H9 (cell line): ENCODE data around the gene PRKAG2. TPM values are rescaled to one million over a fixed set of nuclear protein-coding genes. Genes with fewer than 3 reads are reported as not detected.

ENCODE experiments used
- DNase-seq: peaks from one replicate; pipeline ENCODE4 v3.0.0-alpha.2; 2017
- H2AFZ ChIP-seq: one replicate; pipeline ENCODE4 v1.6.1; 2013; ENCODE audit warnings: mild to moderate bottlenecking, low read length, control low read depth, moderate library complexity
- H2AK5ac ChIP-seq: 2 replicates; pipeline ENCODE4 v1.6.1; 2013; ENCODE audit warnings: low read length, control low read depth, mixed read lengths; ENCODE audit not compliant: insufficient read length
- H2BK120ac ChIP-seq: one replicate; pipeline ENCODE4 v1.6.1; 2013; ENCODE audit warnings: low read depth, mild to moderate bottlenecking, low read length, control low read depth, inconsistent platforms; ENCODE audit not compliant: poor library complexity, severe bottlenecking
- H2BK12ac ChIP-seq: 2 replicates; pipeline ENCODE4 v1.6.1; 2013; ENCODE audit warnings: low read length, control low read depth, mixed read lengths, low read depth; ENCODE audit not compliant: insufficient read length
- H2BK15ac ChIP-seq: 2 replicates; pipeline ENCODE4 v1.6.1; 2013; ENCODE audit warnings: low read depth, low read length, control low read depth
- H2BK20ac ChIP-seq: one replicate; pipeline ENCODE4 v1.6.1; 2013; ENCODE audit warnings: low read depth, mild to moderate bottlenecking, low read length, control low read depth, inconsistent platforms; ENCODE audit not compliant: poor library complexity, severe bottlenecking
- H2BK5ac ChIP-seq: 2 replicates; pipeline ENCODE4 v1.6.1; 2013; ENCODE audit warnings: low read length, control low read depth, mixed read lengths; ENCODE audit not compliant: insufficient read length
- H3K14ac ChIP-seq: 2 replicates; pipeline ENCODE4 v1.6.1; 2013; ENCODE audit warnings: low read length, control low read depth; ENCODE audit not compliant: insufficient read depth
- H3K18ac ChIP-seq: 2 replicates; pipeline ENCODE4 v1.6.1; 2013; ENCODE audit warnings: low read depth, mild to moderate bottlenecking, mixed read lengths, low read length, control low read depth; ENCODE audit not compliant: insufficient read length
- H3K23ac ChIP-seq: 2 replicates; pipeline ENCODE4 v1.6.1; 2013; ENCODE audit warnings: low read length, control low read depth, mixed read lengths, low read depth; ENCODE audit not compliant: insufficient read length
- H3K23me2 ChIP-seq: 2 replicates; pipeline ENCODE4 v1.6.1; 2013; ENCODE audit warnings: low read depth, mild to moderate bottlenecking, mixed read lengths, low read length, control low read depth; ENCODE audit not compliant: insufficient read length, poor library complexity, severe bottlenecking
- H3K27ac ChIP-seq: 2 replicates; pipeline ENCODE4 v1.5.1; 2013; ENCODE audit warnings: low read length, control low read depth, mixed read lengths, low read depth; ENCODE audit not compliant: insufficient read length
- H3K27me3 ChIP-seq: 2 replicates; pipeline ENCODE4 v1.6.1; 2013; ENCODE audit warnings: low read length, control low read depth, inconsistent platforms; ENCODE audit not compliant: insufficient read depth
- H3K4ac ChIP-seq: 2 replicates; pipeline ENCODE4 v1.6.1; 2013; ENCODE audit warnings: low read depth, mild to moderate bottlenecking, control low read depth, inconsistent platforms, low read length, moderate library complexity
- H3K4me1 ChIP-seq: 2 replicates; pipeline ENCODE4 v1.6.1; 2013; ENCODE audit warnings: low read length, control low read depth, inconsistent platforms; ENCODE audit not compliant: insufficient read depth
- H3K4me2 ChIP-seq: 2 replicates; pipeline ENCODE4 v1.6.1; 2013; ENCODE audit warnings: low read length, control low read depth, mixed read lengths; ENCODE audit not compliant: insufficient read length, insufficient read depth
- H3K56ac ChIP-seq: 2 replicates; pipeline ENCODE4 v1.6.1; 2013; ENCODE audit warnings: low read depth, mild to moderate bottlenecking, mixed read lengths, low read length, control low read depth; ENCODE audit not compliant: insufficient read length
- H3K79me1 ChIP-seq: 2 replicates; pipeline ENCODE4 v1.6.1; 2013; ENCODE audit warnings: low read depth, mild to moderate bottlenecking, moderate library complexity, low read length, control low read depth, inconsistent platforms; ENCODE audit not compliant: insufficient read depth, poor library complexity, severe bottlenecking
- H3K79me2 ChIP-seq: 2 replicates; pipeline ENCODE4 v1.6.1; 2013; ENCODE audit warnings: low read length, control low read depth, inconsistent platforms; ENCODE audit not compliant: insufficient read depth
- H3K9ac ChIP-seq: 2 replicates; pipeline ENCODE4 v1.6.1; 2013; ENCODE audit warnings: low read length, control low read depth, mixed read lengths; ENCODE audit not compliant: insufficient read length; ENCODE audit errors: extremely low read depth
- H3K9me3 ChIP-seq: one replicate; pipeline ENCODE4 v1.6.1; 2013; ENCODE audit warnings: low read depth, low read length, inconsistent platforms; ENCODE audit not compliant: control insufficient read depth
- H3T11ph ChIP-seq: one replicate; pipeline ENCODE4 v1.6.1; 2013; ENCODE audit warnings: mild to moderate bottlenecking, low read length, control low read depth, inconsistent platforms
- H4K20me1 ChIP-seq: one replicate; pipeline ENCODE4 v1.6.1; 2013; ENCODE audit not compliant: control insufficient read depth, insufficient read length, insufficient read depth
- H4K5ac ChIP-seq: 2 replicates; pipeline ENCODE4 v1.6.1; 2013; ENCODE audit warnings: low read depth, mild to moderate bottlenecking, mixed read lengths, low read length, control low read depth; ENCODE audit not compliant: insufficient read length
- H4K8ac ChIP-seq: replicated peaks from 2 replicates; pipeline ENCODE4 v1.6.1; 2013; ENCODE audit warnings: low read length, control low read depth, mixed read lengths, low read depth; ENCODE audit not compliant: insufficient read length
- H4K91ac ChIP-seq: 2 replicates; pipeline ENCODE4 v1.6.1; 2013; ENCODE audit warnings: low read depth, mild to moderate bottlenecking, moderate library complexity, mixed read lengths, low read length, control low read depth; ENCODE audit not compliant: insufficient read length
- H3K27ac Mint-ChIP-seq, 3 experiments: 2 replicates in 2 of 3; 3 replicates in 1 of 3; pipeline ENCODE4 v1.8.0; 2020 to 2021; ENCODE audit warnings: mixed read lengths in 3 of 3, mild to moderate bottlenecking in 1 of 3, moderate library complexity in 1 of 3
- H3K27me3 Mint-ChIP-seq: 2 replicates; pipeline ENCODE4 v1.8.0; 2021; ENCODE audit warnings: low read depth, mild to moderate bottlenecking, moderate library complexity, mixed read lengths
- H3K36me3 Mint-ChIP-seq, 3 experiments: 2 replicates in 2 of 3; 3 replicates in 1 of 3; pipeline ENCODE4 v1.8.0; 2020 to 2021; ENCODE audit warnings: low read depth in 3 of 3, mixed read lengths in 3 of 3; ENCODE audit not compliant: insufficient read depth in 1 of 3
- H3K4me1 Mint-ChIP-seq, 2 experiments: 2 replicates each; pipeline ENCODE4 v1.8.0; 2020; ENCODE audit warnings: mixed read lengths in 2 of 2
- H3K4me3 Mint-ChIP-seq, 2 experiments: 2 replicates in 1 of 2; 3 replicates in 1 of 2; pipeline ENCODE4 v1.8.0; 2020 to 2021; ENCODE audit warnings: mild to moderate bottlenecking in 2 of 2, mixed read lengths in 2 of 2, moderate library complexity in 1 of 2
- H3K9me3 Mint-ChIP-seq, 2 experiments: 2 replicates in 1 of 2; 3 replicates in 1 of 2; pipeline ENCODE4 v1.8.0; 2020; ENCODE audit warnings: mild to moderate bottlenecking in 2 of 2, mixed read lengths in 2 of 2, moderate library complexity in 1 of 2
- WGBS: extraction: QIAGEN DNeasy Blood & Tissue Kit; methylation state at CpG from one replicate; pipeline ENCODE4 v1.1.7; 2013; ENCODE audit warnings: missing lambda C conversion rate, low lambda C conversion rate, mixed read lengths; ENCODE audit not compliant: insufficient read length; ENCODE audit errors: extremely low coverage; 5-methylcytosine and 5-hydroxymethylcytosine counted together
- total RNA-seq: library from RNA; stranded (reverse); gene quantifications from 2 replicates; pipeline ENCODE4 v1.2.1, GENCODE V29; 2021
- TF ChIP-seq, protein P1 (sequence below): fragments of 200-600 bp; sonication (generic); conservative IDR thresholded peaks from 3 replicates; pipeline ENCODE4 v1.8.0; 2021; ENCODE audit warnings: antibody characterized with exemption, mild to moderate bottlenecking

The PRKAG2 gene
- total RNA-seq, 1 experiment from 2014 or later, result 11.8 TPM

DNA sequence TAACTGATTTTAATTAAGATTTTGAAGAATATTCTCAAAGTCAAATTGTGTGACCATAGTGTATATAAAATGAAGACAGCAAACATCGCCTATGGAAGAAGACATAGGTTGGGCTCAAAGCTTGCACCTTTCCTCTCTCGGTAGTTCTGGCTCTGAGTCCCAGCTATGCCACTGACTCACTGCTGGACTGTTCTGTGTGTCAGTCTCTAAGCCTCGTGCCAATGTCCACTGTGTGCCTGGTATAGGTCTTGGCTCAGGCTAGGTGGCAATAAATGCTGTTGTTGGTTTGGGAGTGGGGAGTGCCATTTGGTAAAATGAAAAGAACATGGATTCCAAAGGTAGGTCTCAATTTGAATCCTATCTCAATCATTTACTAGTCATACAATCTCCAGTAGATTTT, 219.7 kb downstream of the PRKAG2 start:
- Histone ChIP-seq H2BK12ac (no peak overlapping the region), H2BK5ac (no peak overlapping the region), H3K23me2 (no peaks in the 10 kb centered on the region), H3K56ac (no peak overlapping the region), H4K91ac (no peak overlapping the region), H3K79me1 (no peaks in the 10 kb centered on the region), H2BK20ac (no peak overlapping the region), H3K27me3 (no peaks in the 10 kb centered on the region), H3K4me2 (no peak overlapping the region), H3K9me3 (no peaks in the 10 kb centered on the region), H3K9ac (no peak overlapping the region), H4K8ac (no peak overlapping the region), H2BK120ac (no peak overlapping the region), H3K4ac (no peak overlapping the region), H2AK5ac (no peak overlapping the region), H4K20me1 (no peaks in the 10 kb centered on the region), H3K23ac (no peak overlapping the region), H3K18ac (no peak overlapping the region), H4K5ac (no peak overlapping the region), H3K27ac (no peak overlapping the region), H3K14ac (no peak overlapping the region), H2BK15ac (no peak overlapping the region), H2AFZ (no peak overlapping the region), H3K79me2 (no peaks in the 10 kb centered on the region), H3K4me1 (no peaks in the 10 kb centered on the region), H3T11ph (no peak overlapping the region)
- peaks cover 2% of the 10 kb centered on the region; the same call in 1 of the 2 replicates for H3K27me3 Mint-ChIP-seq
- TF ChIP-seq, protein P1, sequence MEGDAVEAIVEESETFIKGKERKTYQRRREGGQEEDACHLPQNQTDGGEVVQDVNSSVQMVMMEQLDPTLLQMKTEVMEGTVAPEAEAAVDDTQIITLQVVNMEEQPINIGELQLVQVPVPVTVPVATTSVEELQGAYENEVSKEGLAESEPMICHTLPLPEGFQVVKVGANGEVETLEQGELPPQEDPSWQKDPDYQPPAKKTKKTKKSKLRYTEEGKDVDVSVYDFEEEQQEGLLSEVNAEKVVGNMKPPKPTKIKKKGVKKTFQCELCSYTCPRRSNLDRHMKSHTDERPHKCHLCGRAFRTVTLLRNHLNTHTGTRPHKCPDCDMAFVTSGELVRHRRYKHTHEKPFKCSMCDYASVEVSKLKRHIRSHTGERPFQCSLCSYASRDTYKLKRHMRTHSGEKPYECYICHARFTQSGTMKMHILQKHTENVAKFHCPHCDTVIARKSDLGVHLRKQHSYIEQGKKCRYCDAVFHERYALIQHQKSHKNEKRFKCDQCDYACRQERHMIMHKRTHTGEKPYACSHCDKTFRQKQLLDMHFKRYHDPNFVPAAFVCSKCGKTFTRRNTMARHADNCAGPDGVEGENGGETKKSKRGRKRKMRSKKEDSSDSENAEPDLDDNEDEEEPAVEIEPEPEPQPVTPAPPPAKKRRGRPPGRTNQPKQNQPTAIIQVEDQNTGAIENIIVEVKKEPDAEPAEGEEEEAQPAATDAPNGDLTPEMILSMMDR, result no peak
- no CpG with 5 or more reads among the region's 3 CpGs for WGBS
- no peaks in the 10 kb centered on the region for H3K9me3 Mint-ChIP-seq
- H3K27ac Mint-ChIP-seq, result no peak overlapping the region
- no peaks in the 10 kb centered on the region for H3K4me1 Mint-ChIP-seq
- H3K36me3 Mint-ChIP-seq, result no peaks in the 10 kb centered on the region
- no peak overlapping the region for H3K4me3 Mint-ChIP-seq
- DNase-seq, result no peak
